Activated CD4-positive, alpha-beta T cell treated with anti-CD3 and anti-CD28 coated beads, Interleukin-2, amount 10 ng/mL, durations not matched to agents 7 days and 5 days (primary cell): Measurements from ENCODE around the gene GATA6. TPM values are rescaled to one million over a fixed set of nuclear protein-coding genes. Genes with fewer than 3 reads are reported as not detected.
"Not testable (repeated sequence)": the region's sequence is repeated elsewhere in the genome, so short reads cannot be mapped to it uniquely, and the experiment has no call there.

ENCODE experiments used
- CTCF ChIA-PET: fragments of 350-600 bp; sonication (Branson Sonifier 250); formaldehyde crosslinking; loops from one replicate; lab custom pipeline; 2021; ENCODE audit warnings: antibody characterized with exemption; lab: Charles Lee
- POLR2A ChIA-PET: fragments of 350-600 bp; sonication (Branson Sonifier 250); formaldehyde crosslinking; loops from one replicate; lab custom pipeline; 2021; ENCODE audit warnings: antibody characterized with exemption; lab: Charles Lee
- DNase-seq: peaks from one replicate; pipeline ENCODE4 v3.0.0-alpha.2; 2020
- H3K27ac Mint-ChIP-seq: one replicate; pipeline ENCODE4 v1.8.0; 2021; ENCODE audit warnings: mild to moderate bottlenecking, moderate library complexity, mixed read lengths
- H3K27me3 Mint-ChIP-seq: one replicate; pipeline ENCODE4 v1.8.0; 2021; ENCODE audit warnings: mixed read lengths
- H3K36me3 Mint-ChIP-seq: one replicate; pipeline ENCODE4 v1.8.0; 2021; ENCODE audit warnings: low read depth, mixed read lengths
- H3K4me1 Mint-ChIP-seq: one replicate; pipeline ENCODE4 v1.8.0; 2021; ENCODE audit warnings: mixed read lengths
- H3K4me3 Mint-ChIP-seq: one replicate; pipeline ENCODE4 v1.8.0; 2021; ENCODE audit warnings: mild to moderate bottlenecking, moderate library complexity, mixed read lengths
- H3K9me3 Mint-ChIP-seq: one replicate; pipeline ENCODE4 v1.8.0; 2021; ENCODE audit warnings: mixed read lengths
- total RNA-seq, 2 experiments: library from RNA; stranded (reverse); gene quantifications; one replicate each; pipeline ENCODE4 v1.2.3, GENCODE V29; 2021

Gene GATA6
- total RNA-seq, 2 experiments from 2014 or later, result not detected

GRCh38 chr18:22193466-22193865 lies 24.1 kb downstream of the GATA6 start:
- DNase-seq, result no peak
- Mint-ChIP-seq H3K27ac (no peak overlapping the region), H3K27me3 (peaks cover 12% of the 10 kb centered on the region), H3K4me1 (no peaks in the 10 kb centered on the region), H3K4me3 (no peak overlapping the region), H3K9me3 (no peaks in the 10 kb centered on the region), H3K36me3 (no peaks in the 10 kb centered on the region)
- ChIA-PET CTCF (no interaction called here), POLR2A (no interaction called here)

- Mint-ChIP-seq H3K4me3 (no peak overlapping the region), H3K9me3 (no peaks in the 10 kb centered on the region), H3K27me3 (peaks cover 12% of the 10 kb centered on the region), H3K4me1 (no peaks in the 10 kb centered on the region), H3K36me3 (no peaks in the 10 kb centered on the region), H3K27ac (no peak overlapping the region)
- CTCF ChIA-PET, result no interaction called here
- no peak for DNase-seq
- POLR2A ChIA-PET, result no interaction called here
Measured at GRCh38 chr18:22194151-22194598, 24.8 kb downstream of the GATA6 start.

GRCh38 chr18:22195052-22195451 lies 25.7 kb downstream of the GATA6 start:
- no peak for DNase-seq
- H3K27me3 Mint-ChIP-seq, result peaks cover 8% of the 10 kb centered on the region
- no peaks in the 10 kb centered on the region for H3K4me1 Mint-ChIP-seq
- no peaks in the 10 kb centered on the region for H3K36me3 Mint-ChIP-seq
- ChIA-PET POLR2A (no interaction called here), CTCF (no interaction called here)
- H3K9me3 Mint-ChIP-seq, result no peaks in the 10 kb centered on the region
- H3K27ac Mint-ChIP-seq, result no peak overlapping the region
- no peak overlapping the region for H3K4me3 Mint-ChIP-seq

- POLR2A ChIA-PET, H3K4me1 Mint-ChIP-seq, H3K4me3 Mint-ChIP-seq, DNase-seq, H3K9me3 Mint-ChIP-seq, H3K27me3 Mint-ChIP-seq, H3K27ac Mint-ChIP-seq, H3K36me3 Mint-ChIP-seq: not testable (repeated sequence)
- CTCF ChIA-PET, result interaction anchor here (0.6 kb wide), 1 partner anchor 802 kb away, joined by 3 read pairs; no protein-coding TSS in a partner anchor
Measured at GRCh38 chr18:22196943-22197342, 27.6 kb downstream of the GATA6 start.

- ChIA-PET POLR2A (no interaction called here), CTCF (interaction anchor here (0.6 to 0.9 kb wide), 2 partner anchors 14 to 803 kb away, joined by 3 read pairs; no protein-coding TSS in a partner anchor)
- Mint-ChIP-seq H3K4me3 (no peak overlapping the region), H3K27ac (no peak overlapping the region), H3K27me3 (peaks cover 3% of the 10 kb centered on the region), H3K9me3 (no peaks in the 10 kb centered on the region), H3K4me1 (no peaks in the 10 kb centered on the region), H3K36me3 (no peaks in the 10 kb centered on the region)
- DNase-seq, result no peak
Measured at GRCh38 chr18:22197668-22198067, 28.3 kb downstream of the GATA6 start.

GRCh38 chr18:22198163-22198562 lies 28.8 kb downstream of the GATA6 start:
- H3K4me3 Mint-ChIP-seq, result no peak overlapping the region

GRCh38 chr18:22199005-22199404 lies 29.6 kb downstream of the GATA6 start:
- Mint-ChIP-seq H3K4me1 (no peaks in the 10 kb centered on the region), H3K36me3 (no peaks in the 10 kb centered on the region), H3K4me3 (no peak overlapping the region), H3K27ac (no peak overlapping the region), H3K9me3 (no peaks in the 10 kb centered on the region), H3K27me3 (peaks cover 3% of the 10 kb centered on the region)
- DNase-seq, result no peak
- ChIA-PET CTCF (no interaction called here), POLR2A (no interaction called here)

More at GRCh38 chr18:22198163-22198562, 28.8 kb downstream of the GATA6 start:
- CTCF ChIA-PET, result interaction anchor here (0.9 kb wide), 1 partner anchor 14 kb away, joined by 3 read pairs; no protein-coding TSS in a partner anchor
- Mint-ChIP-seq H3K36me3 (no peaks in the 10 kb centered on the region), H3K27ac (no peak overlapping the region), H3K9me3 (no peaks in the 10 kb centered on the region), H3K27me3 (peaks cover 3% of the 10 kb centered on the region), H3K4me1 (no peaks in the 10 kb centered on the region)
- POLR2A ChIA-PET, result no interaction called here
- DNase-seq, result no peak

- no peak for DNase-seq
- CTCF ChIA-PET, result no interaction called here
- no peak overlapping the region for H3K4me3 Mint-ChIP-seq
- POLR2A ChIA-PET, result no interaction called here
- no peak overlapping the region for H3K27ac Mint-ChIP-seq
- no peaks in the 10 kb centered on the region for H3K9me3 Mint-ChIP-seq
- H3K4me1 Mint-ChIP-seq, result no peaks in the 10 kb centered on the region
- H3K27me3 Mint-ChIP-seq, result peaks cover 3% of the 10 kb centered on the region
- no peaks in the 10 kb centered on the region for H3K36me3 Mint-ChIP-seq
Measured at GRCh38 chr18:22200611-22201225, 31.3 kb downstream of the GATA6 start.

- ChIA-PET POLR2A (no interaction called here), CTCF (no interaction called here)
- peaks cover 3% of the 10 kb centered on the region for H3K27me3 Mint-ChIP-seq
- no peak overlapping the region for H3K27ac Mint-ChIP-seq
- H3K4me3 Mint-ChIP-seq, result no peak overlapping the region
- DNase-seq, result no peak
- H3K4me1 Mint-ChIP-seq, result no peaks in the 10 kb centered on the region
- no peaks in the 10 kb centered on the region for H3K36me3 Mint-ChIP-seq
- no peaks in the 10 kb centered on the region for H3K9me3 Mint-ChIP-seq
Measured at GRCh38 chr18:22203035-22203434, 33.6 kb downstream of the GATA6 start.

- Mint-ChIP-seq H3K27me3 (peaks cover 3% of the 10 kb centered on the region), H3K4me1 (no peaks in the 10 kb centered on the region)
- POLR2A ChIA-PET, result no interaction called here
Measured at GRCh38 chr18:22203536-22204213, 34.3 kb downstream of the GATA6 start.

GRCh38 chr18:22204214-22204536 lies 34.8 kb downstream of the GATA6 start:
- ChIA-PET POLR2A (interaction anchor here (0.6 kb wide), 1 partner anchor 387 kb away, joined by 5 read pairs; no protein-coding TSS in a partner anchor), CTCF (no interaction called here)
- DNase-seq, result no peak
- Mint-ChIP-seq H3K4me1 (no peaks in the 10 kb centered on the region), H3K36me3 (no peaks in the 10 kb centered on the region), H3K4me3 (no peak overlapping the region), H3K9me3 (no peaks in the 10 kb centered on the region), H3K27ac (no peak overlapping the region), H3K27me3 (peaks cover 3% of the 10 kb centered on the region)

More at GRCh38 chr18:22203536-22204213, 34.3 kb downstream of the GATA6 start:
- CTCF ChIA-PET, result no interaction called here
- no peak overlapping the region for H3K4me3 Mint-ChIP-seq
- H3K27ac Mint-ChIP-seq, result no peak overlapping the region
- DNase-seq, result no peak
- no peaks in the 10 kb centered on the region for H3K9me3 Mint-ChIP-seq
- no peaks in the 10 kb centered on the region for H3K36me3 Mint-ChIP-seq

GRCh38 chr18:22204996-22205395 lies 35.6 kb downstream of the GATA6 start:
- H3K4me3 Mint-ChIP-seq, result no peak overlapping the region
- no peak for DNase-seq
- H3K27ac Mint-ChIP-seq, result no peak overlapping the region
- ChIA-PET POLR2A (interaction anchor here (0.6 kb wide), 1 partner anchor 386 kb away, joined by 5 read pairs; no protein-coding TSS in a partner anchor), CTCF (no interaction called here)
- H3K9me3 Mint-ChIP-seq, result no peaks in the 10 kb centered on the region
- H3K27me3 Mint-ChIP-seq, result peaks cover 3% of the 10 kb centered on the region
- H3K4me1 Mint-ChIP-seq, result no peaks in the 10 kb centered on the region
- H3K36me3 Mint-ChIP-seq, result no peaks in the 10 kb centered on the region

GRCh38 chr18:22207021-22207758 lies 37.8 kb downstream of the GATA6 start:
- H3K9me3 Mint-ChIP-seq, result no peaks in the 10 kb centered on the region
- H3K4me3 Mint-ChIP-seq, result no peak overlapping the region
- H3K27ac Mint-ChIP-seq, result no peak overlapping the region
- H3K36me3 Mint-ChIP-seq, result no peaks in the 10 kb centered on the region
- ChIA-PET POLR2A (no interaction called here), CTCF (interaction anchor here (0.6 kb wide), 1 partner anchor 214 kb away, joined by 3 read pairs; no protein-coding TSS in a partner anchor)
- no peaks in the 10 kb centered on the region for H3K4me1 Mint-ChIP-seq
- DNase-seq, result no peak
- peaks cover 3% of the 10 kb centered on the region for H3K27me3 Mint-ChIP-seq
